ENCODE data around the gene MITF.

MITF gene

DNA sequence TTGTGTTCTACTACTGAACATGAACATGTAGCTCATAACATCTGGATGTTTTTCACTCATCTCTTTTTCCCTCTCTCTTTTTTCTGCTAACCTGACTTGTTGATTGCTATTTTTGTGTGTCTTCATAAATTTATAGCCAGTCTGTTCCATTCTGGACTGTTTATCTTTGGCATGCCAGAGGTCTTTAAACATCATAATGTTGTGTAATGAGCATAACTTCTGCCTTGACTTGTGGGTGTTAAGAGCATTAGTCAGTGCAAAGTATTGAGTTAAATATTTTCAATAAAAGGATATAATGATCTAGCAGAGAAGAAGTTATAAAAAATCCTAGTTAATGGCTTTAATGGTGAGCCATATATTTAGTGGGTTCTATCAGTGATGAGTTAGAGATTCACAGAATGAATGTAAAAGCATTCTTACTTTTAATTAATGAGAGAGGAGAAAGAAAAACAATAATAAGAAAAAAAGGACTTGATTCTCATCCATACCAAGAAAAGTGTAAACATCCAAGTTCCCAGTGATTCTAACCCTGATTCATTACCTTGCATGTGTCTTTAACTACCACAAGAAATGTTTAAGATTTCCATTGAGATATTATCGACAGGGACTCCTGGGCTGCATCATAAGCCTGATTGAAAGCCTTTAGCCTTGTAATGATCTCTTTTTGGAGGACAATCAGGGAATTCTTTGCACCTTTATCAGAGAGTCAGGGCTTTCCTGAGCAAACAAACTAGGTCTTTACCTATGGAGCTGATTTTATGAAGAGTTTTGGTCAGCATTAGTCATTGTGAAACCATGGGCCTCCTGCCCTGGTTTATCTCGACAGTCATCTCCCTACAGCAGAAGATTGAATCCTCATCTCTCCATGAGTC, 22.9 kb downstream of the MITF start:
- no peak for DNase-seq (ENCODE audit: low read depth in 2 of 2)

DNA sequence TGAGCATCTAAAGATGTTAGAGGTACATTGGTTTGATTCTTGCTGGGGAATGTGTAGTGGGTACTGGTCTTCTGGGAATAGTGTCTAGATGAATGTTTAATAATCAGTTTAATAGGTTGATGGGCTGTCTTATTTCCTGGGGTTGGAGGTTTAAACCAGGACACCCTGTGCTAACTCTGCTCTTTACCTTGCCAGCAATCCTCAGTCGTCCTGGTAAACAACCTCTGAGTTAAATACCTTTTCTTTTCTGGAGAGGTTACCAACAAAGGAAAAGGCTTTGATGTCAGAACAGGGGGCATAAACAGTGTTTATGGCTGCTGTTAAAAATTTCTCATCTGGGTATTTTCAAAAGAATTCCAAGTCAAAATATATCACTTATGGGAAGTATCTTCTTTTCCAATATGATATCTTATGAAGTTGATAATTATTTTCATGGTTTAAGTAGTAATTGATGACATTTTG, 23.5 kb downstream of the MITF start:
- DNase-seq (ENCODE audit: low read depth in 2 of 2), result no peak

DNA sequence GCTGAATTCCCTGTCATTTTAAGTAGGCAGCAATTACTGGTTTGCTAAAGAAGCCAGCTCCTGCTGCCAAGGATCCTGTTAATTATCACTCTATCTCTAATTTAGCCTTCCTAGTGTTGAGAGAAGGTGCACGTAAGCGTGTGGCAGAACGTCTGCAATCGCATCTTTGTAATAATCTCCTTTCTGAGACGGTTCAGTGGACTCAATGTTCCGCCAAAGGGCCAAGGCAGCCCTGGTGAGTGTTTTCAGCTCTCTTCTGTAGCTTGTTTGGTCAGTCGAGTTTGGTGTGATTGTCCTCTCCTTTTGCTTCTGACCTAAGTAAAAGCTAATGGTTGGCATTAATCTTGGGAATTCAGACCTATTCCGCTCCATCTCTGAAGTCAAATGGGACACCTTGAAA, 24.2 kb downstream of the MITF start:
- no peak for DNase-seq (ENCODE audit: low read depth in 2 of 2)

DNA sequence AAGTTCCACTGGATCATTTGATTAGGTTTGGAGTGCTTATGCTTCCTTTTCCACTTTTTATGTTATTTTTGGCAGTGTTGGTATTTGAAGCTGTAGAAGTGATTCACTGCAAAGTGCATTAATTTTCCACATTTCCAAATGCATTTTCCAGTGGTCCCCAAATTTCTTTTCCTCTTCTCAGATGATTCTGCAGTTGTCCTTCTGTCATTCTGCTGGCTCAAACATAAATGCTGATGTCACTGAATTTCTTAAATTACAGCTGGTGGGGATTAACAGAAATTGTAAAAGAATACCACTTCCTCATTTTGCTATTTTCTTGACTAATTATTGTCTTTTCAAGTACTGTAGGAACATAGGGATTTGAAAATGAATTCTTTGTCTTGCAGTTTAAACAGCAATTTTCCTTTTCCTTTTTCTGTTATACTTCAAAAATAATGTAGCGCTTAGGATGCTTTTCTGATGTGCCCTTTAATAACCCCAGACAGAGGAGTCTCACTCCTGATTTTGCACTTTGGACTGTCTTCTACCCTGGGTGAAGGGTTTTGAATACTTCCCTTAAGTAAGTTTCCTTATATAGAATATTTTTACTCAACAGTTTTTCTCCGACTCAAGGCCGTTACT, 25.0 kb downstream of the MITF start:
- DNase-seq (ENCODE audit: low read depth in 2 of 2), result no peak

DNA sequence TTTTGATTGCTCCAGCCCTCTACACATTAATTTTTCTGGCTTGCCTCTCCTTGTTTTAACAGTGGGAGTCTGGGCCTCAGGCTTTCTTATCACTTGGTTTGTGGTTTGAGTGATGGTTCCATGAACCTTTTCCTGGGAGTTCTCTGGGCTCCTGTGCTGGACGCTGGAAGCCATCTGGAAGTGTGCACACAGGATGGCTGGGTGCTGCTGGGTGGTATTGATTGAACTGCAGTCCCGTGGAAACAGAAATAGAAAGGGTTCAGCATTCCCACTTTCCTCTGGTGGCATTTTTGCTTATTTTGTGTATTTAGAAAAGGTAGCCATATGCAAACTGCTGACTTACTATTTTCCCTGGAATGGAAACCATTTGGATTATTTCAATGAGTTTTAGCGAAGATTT, 25.6 kb downstream of the MITF start:
- no peak for DNase-seq (ENCODE audit: low read depth in 2 of 2)

DNA sequence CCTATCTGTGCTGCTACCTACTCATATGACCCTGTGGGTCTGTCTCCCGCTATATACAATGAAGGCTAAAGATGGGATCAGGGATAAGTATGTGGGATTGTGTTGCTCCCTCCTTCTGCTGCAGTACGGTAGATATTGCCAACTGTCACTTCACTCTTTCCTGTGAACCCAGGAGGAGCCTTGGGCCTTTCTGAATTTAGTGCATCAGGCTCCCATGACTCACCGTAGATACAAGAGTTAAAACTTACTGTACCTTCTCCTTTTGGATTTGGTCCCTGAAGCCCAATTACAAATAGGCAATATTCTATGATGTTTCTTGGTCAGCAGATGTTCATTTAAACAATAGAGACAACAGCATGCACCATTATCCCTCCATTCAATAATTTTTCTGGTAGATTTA, 27.4 kb downstream of the MITF start:
- DNase-seq (ENCODE audit: low read depth in 2 of 2), result no peak

DNA sequence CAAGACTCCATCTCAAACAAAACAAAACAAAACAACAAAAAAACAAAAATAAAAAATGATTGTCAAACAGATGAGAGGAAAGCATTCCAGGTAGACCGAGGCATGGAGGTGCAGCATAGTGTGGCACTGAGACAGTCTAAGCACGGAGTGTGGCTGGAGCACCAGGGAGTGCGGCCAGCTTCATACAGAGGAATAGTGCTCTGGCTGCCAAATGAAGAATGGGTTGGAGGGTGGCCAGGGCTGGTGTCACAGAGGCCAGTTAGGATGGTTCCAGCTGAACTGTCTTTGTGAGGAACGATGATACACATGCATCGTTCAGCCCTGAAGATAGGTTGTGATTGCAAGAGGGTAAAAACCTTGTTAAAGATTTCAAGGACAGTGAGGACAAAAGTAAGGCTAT, 28.3 kb downstream of the MITF start:
- DNase-seq (ENCODE audit: low read depth in 2 of 2), result no peak

DNA sequence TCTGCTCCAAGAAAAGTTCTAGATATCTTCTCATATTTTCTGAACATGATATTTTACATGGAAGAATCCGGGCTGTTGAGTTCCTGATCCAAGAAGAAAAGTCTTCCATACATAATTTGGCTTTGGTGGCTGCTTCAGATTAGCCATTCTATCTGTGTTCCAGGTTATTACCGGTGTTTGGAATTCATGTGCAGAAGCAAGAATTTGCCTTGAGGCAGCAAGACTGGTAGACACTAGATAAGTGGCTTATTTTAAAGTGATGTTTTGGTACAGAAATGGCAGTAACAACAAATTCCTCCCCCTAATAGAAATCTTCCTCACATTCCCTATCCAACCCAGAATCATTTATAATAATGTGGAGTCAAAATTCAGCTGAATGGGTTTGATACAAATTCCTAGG, 29.2 kb downstream of the MITF start:
- no peak for DNase-seq (ENCODE audit: low read depth in 2 of 2)

DNA sequence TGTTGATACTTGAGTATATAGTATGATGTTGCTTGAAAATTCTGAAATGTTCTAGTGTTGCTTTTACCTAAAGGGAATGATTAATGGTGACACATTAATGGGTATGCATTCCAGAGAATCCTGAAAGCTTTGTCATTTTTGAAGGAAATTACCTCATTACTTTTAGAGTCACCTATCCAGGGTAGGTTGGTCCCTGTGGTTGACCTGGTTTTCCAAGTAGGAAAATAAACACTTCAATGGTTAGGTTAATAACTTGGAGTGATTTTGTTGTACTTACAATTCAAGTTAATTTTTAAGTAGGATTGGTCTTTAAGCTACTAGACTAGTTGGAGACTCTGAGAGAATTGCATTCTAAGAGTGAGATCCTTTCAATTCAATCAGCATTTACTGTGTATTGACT, 31.0 kb downstream of the MITF start:
- DNase-seq (ENCODE audit: low read depth in 2 of 2), result no peak

DNA sequence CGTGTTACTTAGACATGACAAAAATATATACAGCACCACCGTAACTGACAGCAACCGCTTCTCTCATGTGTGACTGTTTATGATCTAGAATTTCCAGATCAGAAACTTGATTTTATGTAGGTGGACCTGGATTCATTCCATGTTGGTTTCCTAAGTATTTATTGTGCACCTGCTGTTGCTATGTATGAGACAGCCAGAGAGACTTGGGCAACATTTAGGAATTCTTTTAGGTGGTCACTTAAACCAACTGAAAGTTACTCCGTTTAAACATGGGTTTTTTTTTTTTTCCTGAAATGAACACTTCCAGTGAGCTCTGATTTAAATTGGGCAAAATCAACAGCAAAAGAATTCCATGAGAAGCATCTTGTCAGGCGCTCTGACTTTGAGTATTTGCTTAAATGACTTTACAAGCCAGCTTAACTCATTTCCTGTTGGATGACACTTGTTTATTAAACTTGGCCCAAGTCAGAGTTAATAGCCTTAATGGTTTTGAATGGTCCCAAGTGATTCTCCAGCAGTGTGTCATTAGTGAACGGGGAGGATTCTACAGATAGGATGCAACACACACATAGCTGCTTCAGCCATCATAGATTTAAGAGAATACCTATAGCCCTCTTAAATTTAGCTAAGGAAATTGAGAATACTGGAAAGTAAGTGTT, 31.8 kb downstream of the MITF start:
- no peak for DNase-seq (ENCODE audit: low read depth in 2 of 2)

DNA sequence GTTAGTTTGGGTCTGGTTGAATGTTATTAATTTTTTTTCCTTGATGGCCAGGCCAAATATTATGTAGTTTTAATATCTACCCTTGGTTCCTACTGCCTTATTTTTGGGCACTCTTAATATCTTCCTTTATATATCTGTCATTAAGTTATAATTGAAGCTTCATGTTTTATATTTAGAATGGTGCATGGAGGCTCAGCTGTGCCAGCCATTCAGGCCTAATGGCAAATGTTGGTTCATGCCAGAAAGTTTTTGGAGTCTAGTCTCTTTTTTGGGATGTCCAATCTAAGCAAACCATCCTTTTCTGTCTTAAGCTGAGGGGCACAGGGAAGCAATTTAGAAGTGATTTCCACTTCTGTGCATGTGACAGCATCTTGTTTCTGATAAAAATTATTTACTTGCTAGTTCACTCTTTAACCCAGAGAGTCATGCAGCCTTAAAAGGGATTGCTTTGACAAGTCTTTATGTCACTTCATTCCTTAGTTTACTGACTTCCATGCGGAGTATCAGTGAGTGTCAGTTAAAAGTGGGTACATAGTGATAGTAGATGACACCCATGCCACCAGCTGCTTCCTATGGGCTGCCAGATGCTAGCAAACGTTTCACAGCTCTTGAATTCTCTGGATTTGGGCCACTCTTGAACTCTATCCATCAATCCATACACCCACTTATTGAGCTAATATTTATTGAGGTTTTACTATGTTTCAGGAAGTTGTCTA, 33.0 kb downstream of the MITF start:
- no peak for DNase-seq (ENCODE audit: low read depth in 2 of 2)

DNA sequence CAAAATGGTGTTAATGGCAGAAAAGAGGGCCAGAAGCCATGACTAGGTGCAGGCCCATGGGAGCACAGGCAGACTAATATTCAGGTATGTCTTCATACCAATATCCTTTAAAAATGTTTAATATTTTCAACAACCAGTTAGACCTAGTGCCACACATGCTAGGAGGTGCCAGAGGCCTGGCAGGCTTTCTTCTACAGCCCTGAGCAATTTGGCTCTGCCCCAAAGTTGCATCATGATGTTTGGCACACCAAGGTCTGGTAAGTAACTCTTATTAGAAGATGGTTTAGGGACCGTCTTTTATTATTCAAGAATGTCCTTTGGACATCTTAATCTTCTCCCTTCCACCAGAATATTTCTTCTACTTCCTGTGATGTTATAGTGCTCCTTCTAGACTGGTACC, 34.8 kb downstream of the MITF start:
- DNase-seq (ENCODE audit: low read depth in 2 of 2), result no peak

DNA sequence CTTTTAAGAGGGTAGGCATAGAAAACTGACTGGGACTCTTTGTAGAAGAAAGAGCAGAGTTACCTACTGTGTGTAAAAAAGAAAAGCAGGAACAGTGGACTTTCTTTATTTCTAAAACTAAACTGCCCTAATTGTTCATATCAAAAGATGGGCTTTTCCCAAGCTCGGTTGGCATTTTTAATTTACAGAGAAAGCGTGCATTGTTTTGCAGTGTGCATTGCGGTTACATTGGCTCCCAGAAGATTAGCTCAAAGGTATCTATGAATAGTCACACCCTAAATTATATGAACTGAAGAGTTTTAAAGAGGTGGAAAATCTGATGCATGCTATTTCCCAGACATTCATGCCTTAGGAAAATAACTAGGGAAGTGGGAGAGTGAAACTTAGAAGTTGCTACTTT, 36.5 kb downstream of the MITF start:
- no peak for DNase-seq (ENCODE audit: low read depth in 2 of 2)

DNA sequence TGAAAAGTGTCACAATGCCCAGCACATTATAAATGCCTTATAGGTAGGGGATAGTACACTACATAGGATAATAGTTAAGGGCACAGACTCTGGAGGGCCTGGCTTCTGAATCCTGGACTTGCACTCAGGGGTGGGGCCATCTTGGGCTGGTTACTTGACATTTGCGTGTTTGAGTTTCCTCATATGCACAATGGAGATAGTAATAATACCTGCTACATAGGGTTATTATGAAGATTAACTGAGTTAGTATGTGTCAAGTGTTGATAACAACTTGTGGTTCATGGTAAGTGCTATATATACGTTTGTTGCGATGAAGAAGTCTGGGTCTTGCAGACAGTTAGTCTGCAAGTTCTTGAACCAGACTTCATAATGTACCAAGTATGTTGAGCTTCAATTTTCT, 37.0 kb downstream of the MITF start:
- DNase-seq (ENCODE audit: low read depth in 2 of 2), result no peak

DNA sequence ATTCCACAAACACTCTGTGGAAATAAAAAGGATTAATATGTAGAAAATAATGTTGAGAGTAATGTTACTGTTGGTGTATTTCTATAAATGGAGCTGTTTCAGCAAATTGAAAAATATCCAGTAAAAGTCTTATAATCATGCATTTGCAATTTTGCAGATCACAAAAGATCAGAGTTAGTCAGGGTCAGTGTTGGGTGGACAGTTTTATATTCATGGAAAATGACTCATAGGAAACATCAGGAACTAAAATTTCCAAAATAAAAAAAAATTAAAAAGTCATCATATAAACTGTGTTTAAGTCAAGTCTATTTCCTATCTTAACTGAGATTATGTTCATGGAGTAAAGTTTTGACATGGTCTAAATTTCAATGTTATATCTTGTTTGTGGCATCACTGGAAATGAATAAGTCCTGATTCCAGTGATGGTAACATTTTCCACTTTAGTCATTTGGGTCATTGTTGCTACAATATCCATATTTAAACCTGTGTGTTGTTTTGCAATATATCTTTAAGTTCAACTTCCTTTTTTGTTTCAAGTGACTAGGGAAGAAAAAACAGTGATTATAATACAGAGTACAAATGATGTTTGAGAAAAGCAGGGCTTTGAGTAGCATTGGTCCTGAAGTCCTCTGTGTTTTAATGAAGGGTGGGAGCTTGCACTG, 37.8 kb downstream of the MITF start:
- no peak for DNase-seq (ENCODE audit: low read depth in 2 of 2)

DNA sequence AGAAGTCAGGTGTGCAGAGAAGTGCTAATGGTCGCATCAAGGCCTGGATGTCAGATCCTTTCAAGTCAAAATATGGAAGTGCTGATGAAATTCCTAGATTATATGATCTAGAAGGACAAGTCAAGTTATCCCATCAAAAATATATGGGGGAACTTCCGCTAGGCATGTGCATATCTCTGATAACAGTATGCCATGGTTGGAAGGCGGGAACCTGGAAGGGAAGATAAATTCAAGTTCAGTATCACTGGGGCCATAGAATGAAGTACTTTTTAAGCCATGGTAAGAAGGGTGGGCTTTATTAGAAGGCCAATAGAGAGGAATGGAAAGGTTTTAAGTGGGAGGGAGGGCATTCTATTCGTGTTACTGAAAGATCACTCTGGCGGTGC, 38.3 kb downstream of the MITF start:
- no peak for DNase-seq (ENCODE audit: low read depth in 2 of 2)

DNA sequence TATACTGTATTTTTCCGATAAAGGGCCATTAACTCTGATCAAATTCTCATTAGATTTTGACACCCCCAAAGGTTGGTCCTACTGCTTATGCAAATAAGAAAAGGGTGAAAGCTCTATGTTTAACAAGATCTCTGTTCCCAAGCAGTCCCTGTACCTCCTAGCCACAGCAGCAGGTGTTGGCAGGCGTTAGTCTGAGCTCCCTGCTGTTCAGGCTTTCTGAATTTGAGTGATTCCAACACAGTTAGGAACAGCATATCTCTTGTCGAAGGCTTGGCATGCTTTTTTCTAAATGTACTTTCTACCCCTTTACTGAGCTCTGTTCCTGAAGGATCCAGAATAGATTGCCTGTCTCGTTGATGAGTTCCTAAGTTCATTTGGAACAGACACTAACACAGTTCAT, 42.3 kb downstream of the MITF start:
- DNase-seq (ENCODE audit: low read depth in 2 of 2), result no peak

DNA sequence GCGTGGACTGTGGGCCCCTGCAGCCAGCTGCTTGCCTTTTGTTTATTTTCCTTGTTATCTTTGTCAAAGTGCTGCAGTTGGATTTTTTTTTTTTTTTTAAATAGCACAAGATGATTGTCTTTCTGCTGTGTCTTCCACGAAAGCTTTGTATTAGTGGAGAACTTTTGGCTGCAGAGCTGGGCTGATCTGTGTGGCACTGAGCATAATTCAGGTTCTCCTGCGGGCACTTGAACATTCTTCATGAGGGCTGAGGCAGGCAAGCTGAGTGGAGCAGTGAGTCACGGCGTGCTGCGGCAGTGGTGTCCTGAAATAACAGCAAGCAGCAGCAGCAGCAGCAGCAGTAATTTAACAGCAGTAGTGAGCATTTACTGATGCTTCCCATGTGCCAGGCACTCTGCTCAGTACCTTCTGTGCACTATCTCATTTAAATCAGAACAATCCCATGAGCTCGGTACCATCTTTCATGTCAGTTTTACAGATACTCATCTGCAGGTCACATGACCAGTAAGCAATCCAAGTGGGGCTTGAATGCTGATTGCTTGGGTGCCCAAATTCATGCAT, 45.8 kb downstream of the MITF start:
- DNase-seq (ENCODE audit: low read depth in 2 of 2), result no peak

DNA sequence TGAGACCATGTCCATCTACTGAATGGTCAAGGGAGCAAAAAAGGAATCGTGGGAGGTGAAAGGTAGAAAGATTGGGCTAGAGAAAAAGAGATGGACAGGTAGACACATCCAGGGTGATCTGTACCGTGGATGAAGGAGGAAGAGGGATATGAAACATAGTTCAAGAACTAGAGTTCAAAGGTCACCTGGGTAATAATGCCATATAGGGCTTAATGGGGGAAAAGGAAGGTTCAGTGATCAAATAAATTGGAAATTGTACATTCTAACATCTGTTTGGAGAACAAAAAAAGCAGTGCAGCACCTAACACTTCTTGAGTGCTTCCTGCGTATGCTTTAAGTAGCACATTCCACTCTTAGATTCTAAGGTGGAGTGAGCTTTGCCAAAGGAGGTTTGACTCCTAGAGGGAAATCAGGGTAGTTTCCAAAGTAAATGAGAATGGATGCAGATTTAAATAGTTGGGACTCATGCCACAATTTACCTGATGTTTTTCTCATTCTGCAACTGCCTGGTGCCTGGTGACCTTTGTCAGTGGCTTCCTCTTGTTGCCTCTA, 46.6 kb downstream of the MITF start:
- DNase-seq (ENCODE audit: low read depth in 2 of 2), result no peak

DNA sequence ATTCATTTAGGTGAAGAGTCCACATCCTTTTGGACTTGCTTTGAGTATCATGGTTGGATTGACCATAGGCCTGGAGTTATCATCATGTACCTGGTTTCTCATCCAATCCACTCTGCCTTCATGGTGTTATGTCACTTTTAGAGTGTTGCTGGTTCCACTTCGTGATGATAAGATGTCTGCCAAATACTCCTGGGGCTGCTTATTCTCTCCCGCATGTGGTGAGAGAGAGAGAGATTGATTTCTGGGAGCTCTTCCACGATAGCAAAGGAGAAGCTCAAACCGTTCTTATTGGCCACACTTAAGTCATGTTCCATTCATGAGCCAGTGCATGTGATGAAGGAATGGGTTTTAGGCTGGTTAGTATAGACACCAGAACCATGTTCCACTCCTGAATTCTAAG, 47.6 kb downstream of the MITF start:
- DNase-seq (ENCODE audit: low read depth in 2 of 2), result no peak

Data from stimulated activated CD4-positive, alpha-beta T cell treated with anti-CD3 and anti-CD28 coated beads, Interleukin-12 subunit alpha, Interleukin-12 subunit beta, amount 100 ng/mL, for 24 hours (primary cell).